A172 (cell line): Measurements from ENCODE around the gene WDR91. TPM values are rescaled to one million over a fixed set of nuclear protein-coding genes. Genes with fewer than 3 reads are reported as not detected.
"Not testable (repeated sequence)": the region's sequence is repeated elsewhere in the genome, so short reads cannot be mapped to it uniquely, and the experiment has no call there.

Experiments used
- DNase-seq: peaks from one replicate; pipeline ENCODE4 v3.0.0-alpha.2; 2015; ENCODE audit warnings: low spot score
- total RNA-seq: library from RNA; depleted of rRNA; stranded (reverse); fragments of >200 nt; shearing (Covaris generic); gene quantifications from 2 replicates; pipeline ENCODE4 v1.2.3, GENCODE V29; 2014

Gene WDR91
- total RNA-seq, 1 experiment from 2014 or later: 2.0 TPM

GRCh38 chr7:135179321-135179925 is 31.9 kb downstream of the WDR91 start:
- no peak for DNase-seq

GRCh38 chr7:135178364-135178763 is 33.0 kb downstream of the WDR91 start:
- no peak for DNase-seq

- DNase-seq: no peak
Observed at GRCh38 chr7:135177028-135177696, 34.2 kb downstream of the WDR91 start.

GRCh38 chr7:135175931-135176330 is 35.4 kb downstream of the WDR91 start:
- no peak for DNase-seq

GRCh38 chr7:135174941-135175340 is 36.4 kb downstream of the WDR91 start:
- DNase-seq: no peak

GRCh38 chr7:135173916-135174315 is 37.4 kb downstream of the WDR91 start:
- DNase-seq: not testable (repeated sequence)

- not testable (repeated sequence) for DNase-seq
Observed at GRCh38 chr7:135171581-135172291, 39.6 kb downstream of the WDR91 start.

GRCh38 chr7:135170998-135171481 is 40.3 kb downstream of the WDR91 start:
- DNase-seq: not testable (repeated sequence)

GRCh38 chr7:135170274-135170997 is 40.9 kb downstream of the WDR91 start, which contains the start of gene CYREN:
CYREN (minus strand) TSS chr7:135170707; CDS start chr7:135168922, 1,785 bp downstream.
- DNase-seq: peak; percentile 77

GRCh38 chr7:135169964-135170273 is 41.4 kb downstream of the WDR91 start:
- no peak for DNase-seq

GRCh38 chr7:135169141-135169963 is 42.0 kb downstream of the WDR91 start:
- DNase-seq: peak; percentile 32

GRCh38 chr7:135168489-135169140 is 42.7 kb downstream of the WDR91 start:
- no peak for DNase-seq

GRCh38 chr7:135168001-135168400 is 43.3 kb downstream of the WDR91 start:
- DNase-seq: no peak

GRCh38 chr7:135167365-135167917 is 43.9 kb downstream of the WDR91 start:
- no peak for DNase-seq

GRCh38 chr7:135166338-135166990 is 44.9 kb downstream of the WDR91 start:
- DNase-seq: no peak

GRCh38 chr7:135165862-135166261 is 45.5 kb downstream of the WDR91 start:
- no peak for DNase-seq

GRCh38 chr7:135164357-135165061 is 46.8 kb downstream of the WDR91 start:
- DNase-seq: no peak

- DNase-seq: no peak
Observed at GRCh38 chr7:135162382-135163001, 48.8 kb downstream of the WDR91 start.

GRCh38 chr7:135161669-135162068 is 49.7 kb downstream of the WDR91 start:
- no peak for DNase-seq
